Liver (tissue), 3 donors: ENCODE results near the gene BTN1A1.

Source experiments
- ATF3 ChIP-seq: IDR thresholded peaks from 2 replicates; pipeline ENCODE4 v1.6.1; 2016; ENCODE audit warnings: antibody characterized with exemption
- CTCF ChIP-seq: fragments of 150-350 bp; IDR thresholded peaks from 2 replicates; pipeline ENCODE4 v1.5.1; 2017; ENCODE audit warnings: improper control_type of control experiment, low read depth, low read length; ENCODE audit not compliant: missing input control
- EGR1 ChIP-seq, 2 donors: IDR thresholded peaks; 2 replicates each; pipeline ENCODE4 v1.6.1; 2016 to 2018; ENCODE audit warnings: antibody characterized with exemption in 2 of 2, low read depth in 2 of 2
- HNF4A ChIP-seq, 2 donors: conservative IDR thresholded peaks; 2 replicates each; pipeline ENCODE4 v1.6.1; 2016; ENCODE audit warnings: antibody characterized with exemption in 2 of 2, mild to moderate bottlenecking in 2 of 2
- HNF4G ChIP-seq: IDR thresholded peaks from 2 replicates; pipeline ENCODE4 v1.6.1; 2016; ENCODE audit warnings: antibody characterized with exemption
- JUND ChIP-seq, 2 donors: IDR thresholded peaks; 2 replicates each; pipeline ENCODE4 v1.6.1; 2016; ENCODE audit warnings: antibody characterized with exemption in 2 of 2
- MAX ChIP-seq: IDR thresholded peaks from 2 replicates; pipeline ENCODE4 v1.6.1; 2016; ENCODE audit warnings: antibody characterized with exemption
- RAD21 ChIP-seq, 2 donors: IDR thresholded peaks; 2 replicates each; pipeline ENCODE4 v1.6.1; 2016; ENCODE audit warnings: antibody characterized with exemption in 2 of 2, mild to moderate bottlenecking in 2 of 2
- REST ChIP-seq: IDR thresholded peaks from 2 replicates; pipeline ENCODE4 v1.6.1; 2016; ENCODE audit warnings: antibody characterized with exemption, mild to moderate bottlenecking
- SP1 ChIP-seq: IDR thresholded peaks from 2 replicates; pipeline ENCODE4 v1.6.1; 2018; ENCODE audit warnings: antibody characterized with exemption, mild to moderate bottlenecking
- YY1 ChIP-seq: IDR thresholded peaks from 2 replicates; pipeline ENCODE4 v1.6.1; 2016; ENCODE audit warnings: antibody characterized with exemption, mild to moderate bottlenecking
- donor health status: healthy.
- donor health status: healthy.

GRCh38 chr6:26538572-26538902, 38.4 kb downstream of the BTN1A1 start:
- TF ChIP-seq CTCF (no peak), HNF4A (conservative IDR thresholded peaks at IDR 0.05) (no peak), RAD21 (IDR thresholded peaks at IDR 0.05) (no peak), SP1 (no peak), REST (no peak), MAX (no peak), YY1 (no peak), JUND (IDR thresholded peaks at IDR 0.05) (no peak), EGR1 (IDR thresholded peaks at IDR 0.05; ENCODE audit: low read depth in 2 of 2) (no peak), HNF4G (no peak), ATF3 (no peak)
